SHP77 (cell line): Measurements from ENCODE around the gene XIRP2.
A peak's percentile ranks its signal among the peaks of the same experiment; 100 is the strongest.

Experiments used
- DNase-seq, 2 experiments: peaks; one replicate each; lab custom pipeline; 2025; lab: John Stamatoyannopoulos, UW

XIRP2 gene

DNA sequence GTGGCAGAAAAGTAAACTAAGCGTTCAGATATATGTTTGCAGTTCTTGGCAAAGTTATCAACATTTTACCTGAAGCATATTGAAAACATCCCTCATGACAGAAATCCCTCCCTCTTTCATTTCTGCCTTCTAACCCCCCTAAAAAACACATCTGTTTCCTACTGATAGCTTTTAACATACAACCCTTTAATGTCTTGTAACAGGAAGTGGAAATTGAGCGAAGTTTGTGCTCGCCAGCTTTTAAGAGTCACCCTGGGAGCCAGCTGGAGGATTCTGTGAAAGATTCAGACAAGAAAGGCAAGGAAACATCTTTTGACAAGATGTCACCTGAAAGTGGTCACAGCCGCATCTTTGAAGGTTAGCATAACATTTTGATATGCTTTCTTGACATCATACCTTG is 247.4 kb downstream of the XIRP2 start:
- no peak for DNase-seq

DNA sequence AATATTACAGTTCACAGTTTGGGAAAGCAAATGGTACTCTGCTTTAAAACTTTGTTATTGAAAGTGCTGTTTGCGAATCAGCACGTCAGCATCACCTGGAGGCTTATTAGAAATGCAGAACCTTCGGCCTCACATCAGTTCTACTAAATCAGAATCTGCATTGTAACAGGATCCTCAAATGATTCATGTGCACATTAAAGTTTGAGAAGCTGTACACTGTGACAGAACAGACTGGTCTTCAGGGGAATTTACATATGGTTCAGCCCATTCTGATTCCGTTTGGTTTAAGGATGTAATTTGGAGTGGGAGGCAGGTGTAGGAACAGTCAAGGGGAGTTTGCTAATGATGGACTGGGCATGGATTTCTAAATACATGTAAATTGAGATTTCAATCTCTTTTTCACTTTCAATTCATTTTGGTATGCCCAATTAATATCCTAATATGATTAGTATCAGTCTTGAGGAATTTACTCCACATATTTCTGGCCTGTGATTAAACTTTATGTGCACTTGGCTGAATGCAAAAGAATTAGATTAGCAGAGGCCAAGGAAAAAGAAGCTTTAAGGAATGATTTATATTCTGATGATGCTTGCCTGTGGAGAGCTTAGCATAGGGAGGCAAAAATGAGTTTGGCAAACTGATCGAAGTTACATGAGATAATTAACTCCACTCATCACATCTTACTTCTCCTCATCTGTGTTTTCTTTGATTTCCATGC is 248.8 kb downstream of the XIRP2 start:
- no peak for DNase-seq

DNA sequence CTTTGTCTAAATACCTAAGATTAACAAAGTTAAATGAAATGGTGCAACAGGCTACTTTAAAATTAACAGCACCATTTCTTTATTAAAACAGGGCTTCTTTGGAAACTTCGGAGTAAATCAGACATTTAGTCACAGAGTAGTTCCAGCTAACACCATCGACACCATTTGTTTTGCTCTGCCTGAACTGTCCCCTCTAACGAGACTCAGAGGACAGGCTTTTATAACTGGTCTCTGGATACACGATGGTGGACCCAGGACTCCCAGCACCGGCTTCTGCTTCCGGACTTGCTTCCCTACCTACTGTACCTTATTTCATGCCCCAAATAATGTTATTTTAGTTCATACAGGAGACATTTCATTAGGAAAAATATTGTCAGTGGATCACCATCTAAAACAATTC is 252.1 kb downstream of the XIRP2 start:
- DNase-seq: no peak

DNA sequence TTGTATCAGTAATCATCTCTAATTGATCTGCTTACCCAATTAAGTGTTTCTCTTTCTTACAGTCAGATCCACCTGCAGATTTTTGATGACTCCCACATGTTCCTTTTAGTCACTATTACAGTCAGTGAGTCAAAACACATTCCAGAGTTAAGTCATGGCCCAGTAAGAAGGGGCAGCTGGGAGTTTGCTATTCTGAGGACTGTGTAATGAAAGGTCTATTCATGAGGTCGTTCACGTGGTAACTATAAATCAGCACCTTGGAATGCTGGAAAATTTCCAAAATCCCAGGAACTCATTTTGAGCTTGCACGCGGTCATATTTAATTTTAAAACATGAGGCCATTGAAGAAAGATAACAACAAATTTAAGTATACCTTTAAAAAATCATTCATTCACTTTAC is 252.5 kb downstream of the XIRP2 start:
- DNase-seq: peak; percentile 3 to 26

DNA sequence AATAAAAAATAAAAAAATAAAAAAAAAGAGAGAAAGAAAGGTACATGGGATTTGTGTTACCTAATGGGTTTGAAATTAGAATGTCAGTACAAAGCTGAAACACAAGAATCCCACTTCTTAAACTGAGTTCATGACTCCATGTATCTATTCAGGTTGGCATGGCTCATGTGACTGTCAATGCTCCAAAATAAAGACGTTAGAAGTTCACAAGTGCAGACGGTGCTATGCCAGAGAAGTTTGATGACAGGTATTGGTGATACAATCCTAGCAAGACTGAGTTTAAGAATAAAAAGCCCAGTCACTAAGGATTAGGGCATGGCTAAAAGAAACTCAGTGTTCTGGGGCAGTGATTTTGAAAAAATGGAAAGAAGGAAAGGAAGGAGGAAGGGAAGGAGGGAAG is 254.3 kb downstream of the XIRP2 start:
- DNase-seq: no peak

DNA sequence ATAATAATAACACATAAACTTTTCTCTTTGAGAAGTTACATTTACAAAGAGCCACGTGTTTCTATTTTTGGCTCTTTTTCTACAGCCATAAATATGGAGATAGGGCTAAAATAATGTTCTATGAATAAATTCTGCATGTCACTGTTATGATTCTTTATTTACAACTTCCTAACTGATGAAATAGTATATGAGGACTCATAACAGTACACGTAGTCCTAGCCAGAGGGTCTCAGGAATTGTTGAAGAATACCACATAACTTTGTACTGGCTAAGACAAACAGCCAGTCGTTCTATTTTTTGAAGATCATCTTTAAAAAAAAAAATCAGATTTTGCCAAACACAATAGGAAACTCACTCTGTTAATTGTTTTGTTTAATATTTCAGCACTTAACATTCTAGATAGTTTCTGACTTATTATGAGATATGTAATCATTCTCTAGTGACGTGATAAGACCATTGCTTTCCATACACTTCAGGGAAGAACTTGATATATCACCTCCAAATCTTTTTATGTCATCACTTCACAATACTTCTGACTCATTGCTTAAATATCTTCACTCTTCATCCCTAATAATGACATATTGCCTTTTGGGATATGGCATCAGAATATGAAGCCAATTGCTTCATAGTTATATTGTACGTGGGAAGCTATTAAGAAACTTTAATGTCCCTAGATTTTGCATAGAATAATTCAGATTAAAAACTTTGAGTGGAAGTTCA is 256.1 kb downstream of the XIRP2 start:
- DNase-seq: no peak

DNA sequence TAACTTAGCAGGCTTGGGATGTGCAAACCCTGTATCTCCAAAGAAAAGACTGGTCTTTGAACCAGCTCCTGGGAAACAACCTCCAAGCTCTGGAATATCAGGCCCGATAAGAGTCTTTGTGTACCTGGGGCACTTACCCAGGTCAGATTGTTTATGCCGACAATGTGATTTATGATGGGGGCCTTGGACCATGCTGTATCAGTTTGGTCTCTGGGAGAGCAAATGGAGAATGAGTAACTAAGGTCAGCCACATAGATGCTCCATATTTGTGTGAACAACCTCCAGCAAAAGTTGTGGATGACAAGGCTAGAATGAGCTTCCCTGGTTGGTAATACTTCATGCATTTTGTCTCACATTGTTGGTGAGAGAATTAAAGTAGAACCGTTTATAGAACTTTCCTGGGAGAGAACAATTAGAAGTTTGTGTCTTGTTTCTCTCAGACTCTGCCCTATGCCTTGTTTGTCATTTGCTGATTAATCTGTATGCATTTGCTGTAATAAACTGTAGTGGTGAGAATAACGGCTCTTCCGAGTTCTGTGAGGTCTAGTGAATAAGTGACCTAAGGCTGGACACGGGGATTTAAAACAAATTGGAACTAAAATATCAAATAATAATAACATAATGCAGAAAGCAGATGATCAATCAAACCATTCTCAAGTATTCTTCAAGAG is 259.1 kb downstream of the XIRP2 start:
- DNase-seq: no peak

DNA sequence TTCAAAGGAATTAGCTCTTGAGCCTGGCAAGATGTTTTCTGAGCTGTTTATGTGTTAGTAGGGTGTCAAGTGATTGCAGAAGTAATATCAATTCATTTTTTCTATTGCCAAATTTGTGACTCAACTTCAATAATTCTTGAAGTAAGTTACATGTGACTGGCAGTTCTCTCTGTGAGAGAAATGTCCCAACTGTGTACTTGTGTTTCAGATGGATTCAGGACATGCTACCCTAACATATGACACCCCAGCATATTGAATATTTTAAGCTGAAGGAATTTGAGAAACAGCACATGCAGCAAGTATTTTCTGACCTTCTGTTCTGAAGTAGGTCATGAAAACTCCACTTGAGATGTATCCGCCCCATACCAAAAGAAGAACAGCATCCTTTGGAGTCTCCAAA is 263.6 kb downstream of the XIRP2 start:
- DNase-seq: no peak

DNA sequence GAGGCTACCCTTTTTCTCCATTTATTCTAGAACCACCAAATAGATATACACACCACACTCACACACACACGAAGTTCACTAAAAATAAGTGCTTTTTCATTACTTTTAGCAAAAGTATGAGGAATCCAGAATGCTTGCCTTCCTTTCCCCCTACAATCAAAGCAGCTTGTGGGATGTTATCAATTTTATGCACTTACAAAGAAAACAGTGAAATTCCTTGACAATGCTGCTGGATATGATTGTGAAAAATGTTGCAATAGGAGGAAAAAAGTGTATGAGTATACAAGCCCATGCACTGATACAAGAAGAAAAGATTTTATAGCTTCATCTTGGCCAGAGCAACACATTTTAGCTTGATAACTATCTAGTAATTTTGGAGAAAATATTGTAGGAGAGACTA is 269.2 kb downstream of the XIRP2 start:
- no peak for DNase-seq

DNA sequence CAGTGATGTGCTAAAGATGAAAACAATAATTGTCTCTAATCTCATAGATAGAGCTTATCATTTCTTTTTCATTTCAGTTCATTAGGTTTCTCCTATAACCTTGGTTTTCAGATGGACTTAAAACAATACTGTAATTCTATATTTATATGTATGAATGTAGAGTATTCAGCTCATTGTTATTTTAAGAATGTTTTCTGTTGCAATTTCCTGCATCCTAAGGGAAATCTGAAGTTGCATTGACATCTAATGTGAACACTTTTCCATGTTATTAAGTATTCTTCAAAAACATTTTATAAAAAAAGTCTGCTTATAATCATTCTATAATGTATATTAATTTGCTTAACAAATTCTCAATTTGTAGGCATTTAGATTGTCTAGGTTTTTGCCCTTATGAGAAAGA is 288.9 kb downstream of the XIRP2 start:
- no peak for DNase-seq

DNA sequence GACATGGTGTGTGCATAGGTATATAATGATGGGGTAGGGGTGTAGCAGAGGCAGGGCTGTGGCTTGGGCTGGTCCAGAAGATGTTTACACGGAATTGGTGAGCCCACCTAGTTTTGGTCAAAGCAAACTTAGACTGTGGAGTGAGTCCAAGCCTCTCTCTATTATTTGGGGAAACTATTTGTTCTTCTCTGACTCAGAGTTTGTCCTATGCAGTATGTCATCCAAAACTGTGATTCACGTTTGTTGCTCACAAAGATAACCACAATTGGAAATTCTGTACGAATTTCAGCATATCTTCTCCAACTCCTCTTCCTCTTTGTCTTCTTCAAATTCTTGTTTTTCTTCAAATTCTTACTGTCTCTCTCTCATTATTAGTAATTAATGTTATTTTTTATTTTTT is 292.9 kb downstream of the XIRP2 start:
- no peak for DNase-seq

DNA sequence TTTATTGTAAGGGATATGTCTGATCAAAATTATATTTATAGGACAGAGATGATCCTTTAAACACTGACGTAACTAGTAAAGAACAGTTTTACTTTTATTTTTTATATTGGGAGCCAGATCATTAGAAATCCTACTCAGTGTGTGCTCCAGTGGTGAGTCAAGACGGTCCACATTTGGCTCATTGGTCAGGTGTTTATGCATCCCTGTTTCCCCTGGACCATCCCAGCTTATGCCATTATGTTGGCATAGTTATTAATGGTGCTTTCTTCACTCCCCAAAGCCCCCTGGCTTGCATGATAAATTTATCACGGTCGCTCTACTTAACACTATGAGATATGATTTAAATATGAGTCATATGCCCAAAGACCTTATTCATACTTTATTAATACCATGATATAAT is 293.4 kb downstream of the XIRP2 start:
- DNase-seq: no peak

DNA sequence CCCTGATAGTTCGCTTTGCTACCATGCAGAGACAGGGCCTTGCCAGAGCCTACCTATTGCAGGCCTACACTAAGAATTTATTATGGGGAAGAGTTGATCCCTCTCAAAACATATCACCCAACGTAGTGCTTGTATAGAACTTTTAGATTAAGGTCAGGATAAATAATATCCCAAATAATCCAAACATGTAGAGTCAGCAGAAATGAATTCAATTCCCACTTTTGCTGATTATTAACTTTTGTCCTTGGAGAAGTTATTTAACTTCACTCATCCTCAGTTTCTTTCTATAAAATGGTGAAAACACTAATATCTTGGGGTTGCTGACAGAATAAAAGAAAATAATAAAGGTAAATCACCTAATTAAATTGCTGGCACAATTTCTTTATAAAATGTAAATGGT is 294.1 kb downstream of the XIRP2 start:
- no peak for DNase-seq

DNA sequence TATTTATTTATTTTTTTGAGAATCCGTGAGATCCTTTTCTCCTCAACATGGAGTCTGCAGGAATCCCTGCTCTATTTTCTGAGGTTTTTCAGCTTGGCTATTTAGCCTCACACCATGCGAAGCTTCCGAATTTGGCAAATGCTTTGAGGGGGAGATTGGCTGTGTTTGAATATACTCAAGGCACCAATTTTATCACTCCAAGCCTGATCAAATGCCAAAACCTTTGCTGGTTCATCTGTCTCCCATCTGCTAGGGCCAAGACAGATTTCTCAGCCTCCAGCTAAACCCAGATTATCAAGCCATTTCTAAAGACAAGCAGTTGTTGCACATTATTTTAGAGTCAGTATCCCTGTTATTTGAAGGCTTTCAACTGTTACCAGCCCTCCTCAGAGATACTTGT is 295.7 kb downstream of the XIRP2 start:
- no peak for DNase-seq

DNA sequence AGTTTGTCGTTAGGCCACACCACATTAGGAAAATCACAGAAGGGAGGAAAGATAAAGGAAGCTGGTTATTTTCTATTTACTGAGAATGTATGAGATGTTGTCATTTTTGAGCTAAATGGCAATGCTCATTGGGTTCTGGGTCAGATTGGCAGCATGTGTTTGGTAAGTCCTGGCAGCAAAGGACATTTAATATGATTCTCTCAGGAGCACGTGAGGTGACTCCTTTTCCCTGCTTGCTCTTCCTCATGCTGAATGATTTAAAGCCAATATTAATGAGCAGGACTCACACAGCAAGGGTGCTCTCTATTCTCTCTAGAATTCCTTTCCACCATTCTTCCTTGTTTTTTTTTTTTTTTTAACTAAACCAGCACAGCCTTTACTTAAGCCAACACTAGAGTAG is 298.2 kb downstream of the XIRP2 start:
- no peak for DNase-seq

DNA sequence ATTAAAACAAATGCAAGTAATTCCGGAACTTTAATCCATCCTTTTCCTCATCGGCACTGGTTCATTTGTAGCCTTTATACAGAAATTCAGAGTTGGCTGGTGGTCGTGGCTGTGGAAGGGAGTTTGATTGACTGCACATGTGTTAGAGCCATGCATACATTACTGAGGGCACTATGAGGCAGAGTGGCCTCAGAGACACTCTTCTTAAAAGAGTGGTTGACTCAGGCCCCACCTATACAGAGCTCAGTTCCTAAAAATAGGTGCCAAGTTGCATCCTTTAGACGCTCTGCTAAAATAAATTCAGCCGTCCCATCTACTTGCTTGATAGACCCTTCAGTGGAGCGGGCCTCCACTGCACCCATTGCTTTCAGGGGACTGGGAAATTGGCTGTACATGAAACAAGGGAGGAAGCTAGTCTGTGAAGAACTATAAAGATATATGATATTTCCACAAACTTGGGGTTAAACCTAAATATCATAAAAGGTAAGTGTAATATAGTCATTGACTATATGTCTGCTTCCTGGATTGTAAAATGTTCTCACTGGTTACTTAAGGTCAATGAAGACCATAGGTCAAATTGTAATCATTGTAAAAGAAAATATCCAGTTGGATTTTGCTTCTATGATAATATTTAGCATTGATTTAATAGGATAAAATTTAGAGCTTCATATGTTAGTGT is 298.9 kb downstream of the XIRP2 start:
- DNase-seq: no peak

DNA sequence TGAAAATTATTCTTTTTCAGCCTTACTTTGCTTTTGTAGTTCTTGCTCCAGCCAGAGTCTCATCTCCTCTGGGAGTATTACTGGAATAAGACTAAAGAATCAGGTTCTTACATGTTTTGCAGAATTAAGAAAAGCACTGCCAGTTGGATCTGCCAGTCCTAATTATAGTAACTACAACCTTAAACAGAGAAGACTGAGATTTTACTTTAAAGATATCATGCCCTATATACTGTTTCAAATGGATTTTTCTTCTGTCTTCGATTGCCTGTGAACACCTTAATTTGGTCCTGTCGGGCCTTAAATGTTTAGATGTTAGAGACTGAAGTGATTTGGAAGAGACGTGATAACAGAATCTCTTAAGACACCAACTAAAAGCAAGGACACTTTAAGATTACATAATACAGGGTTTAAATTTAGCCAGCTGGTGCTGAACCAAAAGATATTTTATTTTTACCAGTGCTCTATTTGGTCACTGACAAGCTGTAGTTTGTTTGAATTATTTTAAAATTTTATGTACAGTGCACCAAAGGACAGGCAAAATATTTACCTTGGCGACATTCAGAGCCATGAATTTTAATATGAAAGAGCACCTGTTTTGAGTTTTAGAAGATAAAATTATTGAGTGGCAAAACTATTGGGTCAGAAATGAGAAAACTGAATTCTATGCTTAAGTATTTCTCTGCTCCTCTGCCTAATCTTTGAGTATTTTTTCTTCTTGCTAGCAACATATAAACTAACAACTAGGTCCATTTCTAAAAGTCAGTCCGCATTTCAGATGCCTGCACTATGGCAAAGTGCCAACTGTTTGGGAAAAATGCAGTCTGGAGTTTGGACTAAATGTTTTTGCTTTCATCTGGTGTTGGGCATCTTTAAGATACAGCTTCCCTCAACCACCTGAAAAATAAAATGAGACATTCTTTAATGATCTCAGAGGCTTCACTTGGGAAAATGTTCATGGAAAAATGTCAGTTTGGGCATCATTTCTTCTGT is 300.0 kb downstream of the XIRP2 start:
- DNase-seq: no peak

DNA sequence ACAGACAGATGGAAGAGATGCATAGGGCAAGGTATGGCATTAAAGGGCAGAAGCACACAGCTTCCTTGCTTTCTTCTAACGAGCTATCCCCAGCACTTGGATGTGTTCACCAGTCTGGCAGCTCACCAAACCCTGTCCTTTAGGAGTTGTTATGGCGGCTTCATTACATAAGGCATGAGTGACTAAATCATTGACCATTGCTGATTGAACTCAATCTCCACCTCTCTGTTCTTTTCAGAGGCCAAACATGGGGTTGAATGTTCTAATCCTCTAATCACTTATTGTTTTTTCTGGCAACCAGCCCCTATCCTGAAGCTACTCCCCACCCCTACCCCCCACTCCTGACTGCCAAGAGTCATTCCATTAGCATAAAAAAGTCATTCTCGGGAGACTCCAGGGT is 301.8 kb downstream of the XIRP2 start:
- no peak for DNase-seq

DNA sequence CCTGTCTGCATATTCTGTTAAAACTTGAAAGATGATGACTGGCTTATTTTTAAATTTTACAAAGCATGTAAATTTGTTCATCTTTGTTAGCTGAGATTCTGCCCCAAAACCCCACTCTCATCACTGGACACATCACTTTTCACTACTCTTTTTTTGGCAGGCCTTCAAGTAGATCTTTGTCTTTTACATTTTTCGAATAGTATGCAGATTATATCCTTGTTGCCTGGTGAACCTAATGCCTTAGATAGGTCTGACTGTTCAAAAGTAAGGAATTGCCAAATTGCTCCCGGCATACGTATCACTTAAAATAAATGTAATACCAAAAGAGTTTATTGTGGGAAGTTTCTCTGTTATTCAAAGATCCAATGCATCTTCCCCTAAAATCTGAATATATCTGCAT is 303.3 kb downstream of the XIRP2 start:
- DNase-seq: no peak

DNA sequence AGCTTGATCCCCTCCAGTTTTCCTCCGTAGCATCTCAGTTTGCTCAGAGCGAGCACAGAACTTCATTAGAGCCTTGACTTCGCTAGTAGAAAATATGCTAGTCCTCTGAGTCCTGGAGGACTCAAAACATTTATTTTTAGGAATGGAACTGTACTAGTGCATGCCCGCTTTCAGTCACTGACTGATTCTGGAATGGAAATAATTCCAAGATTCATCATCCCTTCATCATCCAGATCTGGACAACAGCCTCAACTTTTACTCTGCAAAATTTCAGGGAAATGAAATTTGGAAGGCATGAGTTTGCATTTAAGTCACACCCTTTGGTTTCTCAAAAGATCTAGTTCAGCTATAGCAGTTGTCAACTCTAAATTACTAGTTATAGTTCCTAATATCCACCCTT is 304.6 kb downstream of the XIRP2 start:
- DNase-seq: no peak

DNA sequence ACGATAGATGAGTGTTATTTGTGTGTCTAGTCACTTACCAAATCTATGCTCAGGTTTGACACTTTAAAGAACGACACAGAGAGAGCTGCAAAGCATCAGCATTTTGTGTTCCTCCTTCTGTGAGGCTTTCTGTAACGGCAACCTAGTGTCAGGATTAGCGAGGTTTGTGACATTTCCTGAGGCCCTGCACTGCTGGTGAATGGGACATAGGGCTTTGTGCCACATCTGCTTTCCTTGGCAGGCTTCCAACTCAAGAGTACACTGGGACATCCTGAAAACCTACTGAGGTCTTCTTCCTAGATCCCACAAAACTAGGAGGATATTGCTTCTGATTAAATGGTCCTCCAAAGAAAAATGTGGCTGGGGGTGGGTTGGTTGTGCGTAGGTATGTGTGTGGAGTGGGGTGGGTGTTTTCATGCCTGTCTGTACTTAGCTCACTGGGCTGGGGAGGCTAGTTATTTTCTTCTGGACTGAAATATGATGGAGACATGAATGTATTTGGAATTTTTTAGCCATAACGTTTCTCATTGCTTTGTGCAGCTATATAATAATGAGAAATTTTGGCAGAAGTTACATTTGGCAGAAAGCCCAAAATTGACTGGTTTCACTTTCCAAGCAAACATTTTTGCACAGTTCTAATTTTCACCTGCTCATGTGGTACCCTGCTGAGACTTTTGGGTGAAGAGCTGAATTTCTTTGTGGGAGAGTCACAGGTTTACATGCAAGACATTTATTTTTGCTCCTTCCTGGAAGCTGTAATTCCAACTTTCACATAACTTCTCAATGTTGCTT is 308.4 kb downstream of the XIRP2 start:
- peak; percentile 49 to 61 for DNase-seq
